Measurements from ENCODE around the gene ADAM12.
"Not testable (repeated sequence)": the region's sequence is repeated elsewhere in the genome, so short reads cannot be mapped to it uniquely, and the experiment has no call there.

Gene ADAM12

GRCh38 chr10:126402721-126403695 is 14.7 kb upstream of the ADAM12 start:
- no peak for FAIRE-seq

GRCh38 chr10:126400641-126401040 is 12.4 kb upstream of the ADAM12 start:
- no peak for FAIRE-seq

DNA sequence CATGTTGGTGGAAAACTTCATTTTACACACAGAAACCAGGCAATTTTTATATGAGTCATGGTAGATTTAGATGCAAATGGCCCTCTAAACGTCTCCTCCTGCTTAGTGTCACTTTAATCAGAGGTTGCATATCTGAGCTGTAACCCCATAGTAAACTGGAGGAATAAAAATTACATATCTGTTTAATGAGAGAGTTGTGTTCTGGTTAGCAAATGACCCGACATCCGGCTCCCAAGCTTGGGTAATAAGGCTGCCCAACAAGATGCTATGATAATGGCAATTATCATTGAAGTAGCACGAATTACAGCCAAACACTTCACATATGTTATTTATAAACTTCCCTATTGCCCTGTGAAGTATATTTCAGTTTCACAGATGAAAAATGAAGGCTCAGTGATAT is 10.6 kb upstream of the ADAM12 start:
- no peak for FAIRE-seq

DNA sequence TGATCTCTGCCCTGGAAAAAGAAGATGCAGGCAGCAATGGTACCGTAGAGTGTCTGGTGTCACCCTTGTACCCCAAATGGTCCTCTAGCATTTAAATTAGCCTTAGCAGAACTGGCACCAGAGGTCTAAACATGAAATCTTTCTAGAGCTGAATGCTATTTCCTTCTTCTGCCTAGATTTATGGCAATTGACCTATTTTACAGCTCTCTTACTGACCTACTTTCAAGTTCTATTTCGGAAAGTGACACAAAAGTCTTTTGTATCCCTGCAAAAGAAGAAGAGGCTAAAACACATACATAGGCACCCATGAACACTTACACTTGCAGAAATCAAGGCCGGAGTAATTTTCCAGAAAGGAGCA is 10.1 kb upstream of the ADAM12 start:
- no peak for FAIRE-seq

- no peak for FAIRE-seq
These were observed 9.5 kb upstream of the ADAM12 start for GRCh38 chr10:126397640-126398382.

DNA sequence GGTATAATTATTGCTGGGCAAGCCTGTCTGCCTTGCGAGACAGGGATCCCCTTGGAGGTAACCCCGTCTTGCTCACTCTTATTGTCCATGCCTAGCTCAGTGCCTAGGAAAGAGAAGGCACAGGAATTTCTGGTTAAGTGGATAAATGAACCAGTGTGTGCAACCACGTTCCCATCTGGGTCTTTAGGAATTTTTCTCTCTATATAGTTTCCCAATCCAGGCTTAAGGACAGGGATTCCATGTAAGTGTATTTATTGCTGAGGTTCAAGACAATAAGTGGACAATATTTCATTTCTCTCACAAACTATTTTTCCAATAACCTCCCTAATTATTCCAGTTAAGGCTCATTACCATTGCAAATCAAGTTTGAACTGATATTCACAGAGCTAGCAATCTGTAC is 8.9 kb upstream of the ADAM12 start:
- no peak for FAIRE-seq

- no peak for FAIRE-seq
These were observed 6.7 kb upstream of the ADAM12 start for GRCh38 chr10:126394948-126395347.

DNA sequence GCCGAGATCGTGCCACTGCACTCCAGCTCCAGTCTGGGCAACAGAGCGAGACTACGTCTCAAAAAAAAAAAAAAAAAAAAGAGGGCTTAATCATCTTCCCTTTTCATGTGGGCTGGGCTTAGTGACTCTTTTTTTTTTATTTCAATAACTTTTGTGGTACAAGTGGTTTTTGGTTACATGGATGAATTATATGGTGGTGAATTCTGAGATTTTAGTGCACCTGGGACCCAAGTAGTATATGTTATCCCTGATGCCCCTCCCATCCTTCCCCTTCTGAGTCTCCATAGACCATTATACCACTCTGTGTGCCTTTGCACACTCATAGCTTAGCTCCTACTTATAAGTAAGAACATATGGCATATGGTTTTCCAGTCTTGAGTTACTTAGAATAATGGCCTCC is 4.8 kb upstream of the ADAM12 start:
- FAIRE-seq = no peak

- no peak for FAIRE-seq
These were observed 4.2 kb upstream of the ADAM12 start for GRCh38 chr10:126392469-126392868.

- FAIRE-seq = no peak
These were observed 3.8 kb upstream of the ADAM12 start for GRCh38 chr10:126392068-126392467.

GRCh38 chr10:126391192-126391885 is 3.1 kb upstream of the ADAM12 start:
- no peak for FAIRE-seq

GRCh38 chr10:126390324-126390723 is 2.0 kb upstream of the ADAM12 start:
- FAIRE-seq = no peak

DNA sequence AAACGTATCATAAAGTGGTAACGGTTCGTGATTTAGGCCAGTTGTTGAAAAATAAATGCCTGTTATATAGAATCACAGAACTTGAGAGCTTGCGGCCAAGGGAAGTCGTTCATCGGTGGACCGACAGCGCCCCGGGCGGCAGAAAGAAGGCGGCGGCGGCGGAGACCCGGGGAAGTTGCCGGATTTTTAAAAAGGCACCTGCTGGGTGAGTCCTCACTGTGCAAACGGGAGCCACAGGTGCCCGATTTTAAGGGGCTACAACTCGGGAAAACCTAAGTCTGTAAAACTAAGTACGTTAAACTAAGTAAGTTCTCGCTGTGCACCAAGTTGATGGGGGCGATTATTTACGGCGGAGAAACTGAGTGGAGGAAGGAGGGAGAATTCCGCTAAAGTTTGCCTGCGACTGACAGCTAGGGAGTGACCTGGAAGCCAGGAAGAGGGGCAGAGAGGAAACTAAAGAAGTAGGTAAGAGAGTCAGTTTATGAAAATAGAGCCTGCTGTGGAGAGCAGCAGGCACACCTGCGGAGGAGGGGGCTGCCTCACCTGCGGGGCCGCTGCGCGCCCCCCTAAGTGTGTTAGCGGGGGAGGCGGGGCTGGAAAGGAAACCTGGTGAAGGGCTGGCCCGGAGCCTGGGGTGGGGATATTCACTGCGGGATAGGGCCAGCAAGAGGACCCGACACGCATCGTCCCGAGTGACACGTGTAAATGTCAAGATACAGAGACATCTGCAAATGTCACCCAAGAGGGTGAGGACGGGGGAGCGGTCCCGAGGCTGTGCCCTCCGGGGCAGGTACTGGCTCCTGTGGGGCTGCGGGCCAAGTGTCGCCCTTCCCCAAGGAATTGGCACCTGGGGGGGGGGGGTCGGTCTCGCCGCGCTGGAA is 996 bp downstream of the ADAM12 start:
- FAIRE-seq = no peak

- no peak for FAIRE-seq
These were observed 3.9 kb downstream of the ADAM12 start for GRCh38 chr10:126384269-126384873.

GRCh38 chr10:126380352-126381076 is 7.8 kb downstream of the ADAM12 start:
- no peak for FAIRE-seq

DNA sequence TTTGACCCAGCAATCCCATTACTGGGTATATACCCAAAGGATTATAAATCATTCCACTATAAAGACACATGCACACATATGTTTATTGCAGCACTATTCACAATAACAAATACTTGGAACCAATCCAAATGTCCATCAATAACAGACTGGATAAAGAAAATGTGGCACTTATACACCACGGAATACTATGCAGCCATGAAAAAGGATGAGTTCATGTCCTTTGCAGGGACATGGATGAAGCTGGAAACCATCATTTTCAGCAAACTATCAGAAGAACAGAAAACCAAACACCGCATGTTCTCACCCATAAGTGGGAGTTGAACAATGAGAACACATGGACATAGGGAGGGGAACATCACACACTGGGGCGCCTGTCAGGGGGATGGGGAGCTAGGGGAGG is 9.1 kb downstream of the ADAM12 start:
- FAIRE-seq = not testable (repeated sequence)

GRCh38 chr10:126376956-126377355 is 11.3 kb downstream of the ADAM12 start:
- FAIRE-seq = no peak

DNA sequence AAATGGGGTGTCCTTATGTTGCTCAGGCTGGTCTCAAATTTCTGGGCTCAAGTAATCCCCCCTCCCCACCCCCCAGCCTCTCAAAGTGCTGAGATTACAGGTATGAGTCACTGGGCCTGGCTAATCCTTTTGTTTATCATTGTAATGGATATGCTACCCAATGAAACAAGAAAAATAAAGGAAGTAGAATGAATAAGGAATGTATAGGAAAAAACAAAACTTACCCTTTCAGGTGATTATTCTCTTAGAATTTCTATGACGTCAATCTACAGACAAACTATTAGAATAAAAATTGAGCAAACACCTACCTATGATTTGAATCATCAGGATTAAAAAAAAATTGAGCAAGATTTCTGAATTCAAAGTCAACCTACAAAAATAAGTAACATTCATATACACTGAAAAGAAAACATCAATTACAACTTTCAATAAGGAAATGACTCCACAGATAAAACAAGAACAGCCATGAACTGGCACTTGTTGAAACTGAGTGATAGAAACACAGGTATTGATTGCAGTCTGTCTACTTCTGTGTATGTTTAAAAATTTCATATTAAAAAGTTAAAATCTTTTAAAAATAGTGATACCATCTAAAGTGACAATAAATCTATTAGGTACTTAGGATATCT is 12.2 kb downstream of the ADAM12 start:
- FAIRE-seq = no peak

DNA sequence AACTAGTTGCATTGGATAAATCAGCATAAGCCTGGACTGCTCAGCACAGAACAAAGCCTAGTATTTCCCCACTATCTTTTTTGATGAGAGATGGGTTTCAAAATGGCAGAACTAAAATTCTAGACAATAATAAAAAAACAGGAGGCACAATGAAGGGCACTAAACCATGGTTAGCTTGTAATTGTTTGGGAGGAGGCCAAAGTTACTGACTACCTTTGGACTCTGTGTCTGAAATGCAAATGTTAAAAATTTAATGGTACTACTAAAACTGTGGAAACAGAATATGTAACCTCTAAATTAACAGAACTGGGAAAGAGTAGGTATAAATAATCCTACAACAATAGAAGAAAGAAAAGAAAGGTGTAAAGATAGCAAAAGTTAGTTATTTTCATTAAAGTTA is 13.0 kb downstream of the ADAM12 start:
- no peak for FAIRE-seq

DNA sequence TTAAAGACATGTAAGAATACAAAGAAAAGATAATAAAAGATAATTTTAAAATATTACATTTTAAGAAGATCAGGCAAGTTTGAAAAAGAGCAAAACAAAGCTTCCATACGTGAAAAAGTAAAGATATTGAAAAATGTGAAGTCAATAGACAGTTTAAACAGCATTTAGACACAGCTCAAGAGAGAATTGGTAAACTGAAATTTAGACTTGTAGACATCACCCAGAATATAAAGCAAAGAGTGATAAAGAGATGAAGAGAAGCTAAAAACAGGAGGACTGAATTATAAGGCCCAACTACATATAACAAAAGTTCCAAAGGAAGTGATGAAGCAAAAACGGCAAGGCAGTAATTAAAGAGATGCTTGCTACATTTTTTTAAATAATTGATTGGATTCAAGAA is 13.8 kb downstream of the ADAM12 start:
- no peak for FAIRE-seq

DNA sequence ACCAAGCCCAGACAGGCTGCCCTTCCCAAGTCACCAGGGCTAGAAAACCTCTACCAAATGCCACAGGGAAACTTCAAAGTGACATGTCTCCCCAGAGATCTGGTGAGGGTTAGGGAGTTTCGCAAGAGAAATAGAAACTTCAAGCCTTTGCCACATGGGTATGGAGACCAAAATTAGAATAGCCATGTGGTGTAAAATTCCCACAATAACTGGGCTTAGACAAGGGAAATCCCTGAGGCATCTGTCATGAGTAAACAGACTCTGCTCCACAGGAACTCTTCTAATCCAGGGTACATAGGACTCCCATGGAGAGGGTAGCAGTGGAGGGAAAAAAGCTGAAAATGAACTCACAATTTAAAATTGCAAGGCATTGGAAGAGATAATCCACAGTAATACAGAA is 14.3 kb downstream of the ADAM12 start:
- no peak for FAIRE-seq
